Muscle layer of colon (tissue), 2 donors: ENCODE data around the gene WDR64.
A peak's percentile ranks its signal among the peaks of the same experiment; 100 is the strongest.

Experiments used
- H3K27ac ChIP-seq: one replicate; pipeline ENCODE4 v1.7.0; 2013; ENCODE audit warnings: low read depth, mild to moderate bottlenecking, low read length, moderate library complexity
- H3K27me3 ChIP-seq, 2 donors: one replicate each; pipeline ENCODE4 v1.7.0; 2013; ENCODE audit warnings: low read length in 2 of 2, mild to moderate bottlenecking in 2 of 2; ENCODE audit not compliant: insufficient read depth in 2 of 2, control insufficient read depth in 1 of 2
- H3K36me3 ChIP-seq: one replicate; pipeline ENCODE4 v1.7.0; 2013; ENCODE audit warnings: mild to moderate bottlenecking, low read length; ENCODE audit not compliant: insufficient read depth
- H3K4me1 ChIP-seq: one replicate; pipeline ENCODE4 v1.7.0; 2013; ENCODE audit warnings: mild to moderate bottlenecking, low read length; ENCODE audit not compliant: insufficient read depth
- H3K4me3 ChIP-seq, 2 donors: one replicate each; pipeline ENCODE4 v1.7.0; 2013; ENCODE audit warnings: low read length in 2 of 2, low read depth in 1 of 2, mild to moderate bottlenecking in 1 of 2, moderate library complexity in 1 of 2
- H3K9ac ChIP-seq: one replicate; pipeline ENCODE4 v1.7.0; 2013; ENCODE audit warnings: low read length
- H3K9me3 ChIP-seq: one replicate; pipeline ENCODE4 v1.7.0; 2013; ENCODE audit warnings: mild to moderate bottlenecking, low read length
- donor health status: abdominal sarcoma.
- donor health status: Adenocarcinoma of cecum.

The WDR64 gene

GRCh38 chr1:241635556-241636152, 16.4 kb upstream of the WDR64 start:
- no peak overlapping the region for H3K27ac ChIP-seq
- no peak overlapping the region for H3K4me3 ChIP-seq
- H3K9me3 ChIP-seq, result no peaks in the 10 kb centered on the region
- peaks cover 18% of the 10 kb centered on the region for H3K4me1 ChIP-seq
- H3K27me3 ChIP-seq, result no peaks in the 10 kb centered on the region
- no peak overlapping the region for H3K9ac ChIP-seq
- peaks cover 5% of the 10 kb centered on the region for H3K36me3 ChIP-seq

- H3K27me3 ChIP-seq, result no peaks in the 10 kb centered on the region
- no peaks in the 10 kb centered on the region for H3K9me3 ChIP-seq
- H3K4me1 ChIP-seq, result peaks cover 20% of the 10 kb centered on the region
- peaks cover 5% of the 10 kb centered on the region for H3K36me3 ChIP-seq
- H3K9ac ChIP-seq, result no peak overlapping the region
- H3K27ac ChIP-seq, result no peak overlapping the region
- no peak overlapping the region for H3K4me3 ChIP-seq
Measured at GRCh38 chr1:241636291-241636690, 15.8 kb upstream of the WDR64 start.

- no peaks in the 10 kb centered on the region for H3K9me3 ChIP-seq
- no peak overlapping the region for H3K4me3 ChIP-seq
- peaks cover 5% of the 10 kb centered on the region for H3K36me3 ChIP-seq
- no peaks in the 10 kb centered on the region for H3K27me3 ChIP-seq
- no peak overlapping the region for H3K27ac ChIP-seq
- peaks cover 20% of the 10 kb centered on the region for H3K4me1 ChIP-seq
- no peak overlapping the region for H3K9ac ChIP-seq
Measured at GRCh38 chr1:241637046-241637590, 15.0 kb upstream of the WDR64 start.

- H3K27ac ChIP-seq, result no peak overlapping the region
- H3K4me3 ChIP-seq, result no peak overlapping the region
Measured at GRCh38 chr1:241637604-241638003, 14.5 kb upstream of the WDR64 start.

GRCh38 chr1:241638099-241638682, 13.9 kb upstream of the WDR64 start:
- peaks cover 20% of the 10 kb centered on the region for H3K4me1 ChIP-seq

More at GRCh38 chr1:241637604-241638003, 14.5 kb upstream of the WDR64 start:
- no peaks in the 10 kb centered on the region for H3K9me3 ChIP-seq
- H3K9ac ChIP-seq, result no peak overlapping the region
- H3K4me1 ChIP-seq, result peaks cover 20% of the 10 kb centered on the region
- H3K27me3 ChIP-seq, result no peaks in the 10 kb centered on the region
- peaks cover 5% of the 10 kb centered on the region for H3K36me3 ChIP-seq

GRCh38 chr1:241638909-241639622, 13.0 kb upstream of the WDR64 start:
- H3K27me3 ChIP-seq, result no peaks in the 10 kb centered on the region
- H3K9ac ChIP-seq, result peak overlapping the region; percentile 49
- H3K4me1 ChIP-seq, result peaks cover 20% of the 10 kb centered on the region
- H3K27ac ChIP-seq, result peak overlapping the region; percentile 60
- peak overlapping the region; percentile 85 to 86 for H3K4me3 ChIP-seq
- no peaks in the 10 kb centered on the region for H3K9me3 ChIP-seq
- peaks cover 5% of the 10 kb centered on the region for H3K36me3 ChIP-seq

More at GRCh38 chr1:241638099-241638682, 13.9 kb upstream of the WDR64 start:
- H3K27ac ChIP-seq, result no peak overlapping the region
- no peak overlapping the region for H3K4me3 ChIP-seq
- peaks cover 5% of the 10 kb centered on the region for H3K36me3 ChIP-seq
- H3K9me3 ChIP-seq, result no peaks in the 10 kb centered on the region
- no peak overlapping the region for H3K9ac ChIP-seq
- no peaks in the 10 kb centered on the region for H3K27me3 ChIP-seq

GRCh38 chr1:241639623-241640148, 12.4 kb upstream of the WDR64 start:
- H3K36me3 ChIP-seq, result peaks cover 5% of the 10 kb centered on the region
- peak overlapping the region; percentile 85 to 86 for H3K4me3 ChIP-seq
- no peaks in the 10 kb centered on the region for H3K27me3 ChIP-seq
- no peaks in the 10 kb centered on the region for H3K9me3 ChIP-seq
- H3K4me1 ChIP-seq, result peaks cover 20% of the 10 kb centered on the region
- H3K27ac ChIP-seq, result peak overlapping the region; percentile 76
- peak overlapping the region; percentile 49 for H3K9ac ChIP-seq

- Histone ChIP-seq H3K36me3 (peaks cover 3% of the 10 kb centered on the region), H3K27ac (peak within 1 kb of the TSS; percentile 76), H3K4me3 (peak within 1 kb of the TSS; percentile 85 to 86), H3K4me1 (peaks cover 20% of the 10 kb centered on the region), H3K9ac (peak within 1 kb of the TSS; percentile 49), H3K27me3 (no peaks in the 10 kb centered on the region), H3K9me3 (no peaks in the 10 kb centered on the region)
Measured at GRCh38 chr1:241640149-241640866, 11.8 kb upstream of the WDR64 start, which contains the start of the genes CHML and OPN3. Gene CHML, minus strand, starts transcription at chr1:241640369. Its CDS starts 4,603 bp downstream, at chr1:241635766. Gene OPN3, minus strand, starts transcription at chr1:241640369. Its CDS starts 115 bp downstream, at chr1:241640254.

- no peaks in the 10 kb centered on the region for H3K27me3 ChIP-seq
- peak overlapping the region; percentile 50 for H3K27ac ChIP-seq
- H3K9me3 ChIP-seq, result no peaks in the 10 kb centered on the region
- H3K9ac ChIP-seq, result no peak overlapping the region
- H3K4me3 ChIP-seq, result peak overlapping the region in 1 of 2 donors; percentile 67
- no peaks in the 10 kb centered on the region for H3K36me3 ChIP-seq
- H3K4me1 ChIP-seq, result peaks cover 20% of the 10 kb centered on the region
Measured at GRCh38 chr1:241640867-241641622, 11.0 kb upstream of the WDR64 start.

- Histone ChIP-seq H3K27ac (no peak overlapping the region), H3K4me1 (peaks cover 20% of the 10 kb centered on the region), H3K36me3 (no peaks in the 10 kb centered on the region), H3K27me3 (no peaks in the 10 kb centered on the region), H3K9me3 (no peaks in the 10 kb centered on the region), H3K9ac (no peak overlapping the region), H3K4me3 (no peak overlapping the region)
Measured at GRCh38 chr1:241641773-241642592, 10.1 kb upstream of the WDR64 start.
